Activated naive CD8-positive, alpha-beta T cell treated with anti-CD3 and anti-CD28 coated beads for 36 hours (primary cell): ENCODE data around the gene NOX5. TPM values are rescaled to one million over a fixed set of nuclear protein-coding genes. Genes with fewer than 3 reads are reported as not detected.

Source experiments
- DNase-seq: peaks from one replicate; pipeline ENCODE4 v3.0.0; 2021
- H3K27ac Mint-ChIP-seq: one replicate; pipeline ENCODE4 v1.8.0; 2022; ENCODE audit warnings: mild to moderate bottlenecking, moderate library complexity, mixed read lengths
- H3K27me3 Mint-ChIP-seq: one replicate; pipeline ENCODE4 v1.8.0; 2022; ENCODE audit warnings: mild to moderate bottlenecking, mixed read lengths
- H3K36me3 Mint-ChIP-seq: one replicate; pipeline ENCODE4 v1.8.0; 2021; ENCODE audit warnings: mild to moderate bottlenecking, mixed read lengths
- H3K4me1 Mint-ChIP-seq: one replicate; pipeline ENCODE4 v1.8.0; 2021; ENCODE audit warnings: mixed read lengths
- H3K4me3 Mint-ChIP-seq: one replicate; pipeline ENCODE4 v1.8.0; 2022; ENCODE audit warnings: mild to moderate bottlenecking, moderate library complexity, mixed read lengths
- H3K9me3 Mint-ChIP-seq: one replicate; pipeline ENCODE4 v1.8.0; 2022; ENCODE audit warnings: mixed read lengths
- total RNA-seq, 2 experiments: library from RNA; stranded (reverse); gene quantifications; one replicate each; pipeline ENCODE4 v1.2.3, GENCODE V29; 2021

The NOX5 gene
- total RNA-seq, 2 experiments from 2014 or later, result not detected

DNA sequence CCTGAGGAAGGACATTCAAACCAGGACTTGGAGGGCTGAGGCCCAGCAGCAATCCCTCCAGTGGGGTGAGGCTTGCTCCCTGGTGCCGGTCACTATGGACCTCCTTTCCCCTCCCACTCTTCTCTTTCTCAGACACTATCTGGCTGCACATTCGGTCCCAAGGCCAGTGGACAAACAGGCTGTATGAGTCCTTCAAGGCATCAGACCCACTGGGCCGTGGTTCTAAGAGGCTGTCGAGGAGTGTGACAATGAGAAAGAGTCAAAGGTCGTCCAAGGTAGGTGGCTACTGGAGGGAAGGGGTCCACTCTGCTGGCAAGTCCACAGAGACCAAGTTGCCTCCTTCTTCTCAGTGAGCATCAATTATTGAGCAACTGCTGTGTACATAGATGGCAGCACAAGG is 28.0 kb downstream of the NOX5 start:
- no peak overlapping the region for H3K27ac Mint-ChIP-seq
- DNase-seq, result no peak
- H3K36me3 Mint-ChIP-seq, result no peaks in the 10 kb centered on the region
- no peaks in the 10 kb centered on the region for H3K4me1 Mint-ChIP-seq
- H3K4me3 Mint-ChIP-seq, result no peak overlapping the region
- H3K27me3 Mint-ChIP-seq, result no peaks in the 10 kb centered on the region
- no peaks in the 10 kb centered on the region for H3K9me3 Mint-ChIP-seq

DNA sequence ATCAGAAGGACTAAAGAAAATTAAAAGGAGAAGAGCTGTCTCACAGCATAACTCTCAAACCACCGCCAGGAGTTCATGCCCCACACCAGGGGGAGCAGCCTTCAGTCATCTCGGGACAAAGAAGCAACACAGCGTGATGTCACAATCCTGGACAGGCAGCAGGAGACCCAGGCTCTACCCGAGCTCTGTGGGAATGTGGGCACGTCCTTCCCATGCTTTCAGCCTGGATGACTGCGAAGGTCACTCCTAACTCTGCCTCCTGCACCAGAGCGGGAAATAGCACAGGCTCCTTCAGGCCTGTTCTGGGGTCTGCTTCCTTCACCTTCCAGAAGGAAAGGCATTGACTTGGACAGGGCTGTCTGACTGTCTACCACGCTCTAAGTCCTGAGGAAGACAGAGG is 31.3 kb downstream of the NOX5 start:
- no peaks in the 10 kb centered on the region for H3K36me3 Mint-ChIP-seq

DNA sequence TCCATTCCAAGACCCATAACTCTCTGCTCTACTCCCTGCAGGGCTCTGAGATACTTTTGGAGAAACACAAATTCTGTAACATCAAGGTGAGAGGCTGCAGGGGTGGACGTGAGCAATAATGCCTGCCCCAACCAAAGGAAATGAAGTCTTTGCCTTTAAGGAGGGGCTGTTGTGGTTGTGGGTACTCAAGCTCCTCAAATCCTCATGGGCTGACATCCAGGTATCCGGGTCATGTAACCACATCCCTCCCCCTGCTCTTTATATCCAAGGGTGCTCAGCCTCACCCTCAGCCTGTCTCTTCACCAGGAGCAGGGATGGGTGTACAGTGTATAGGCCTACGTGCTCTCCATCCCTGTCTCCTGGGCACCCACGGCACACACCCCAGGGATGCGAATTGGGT is 32.3 kb downstream of the NOX5 start:
- Mint-ChIP-seq H3K4me1 (no peaks in the 10 kb centered on the region), H3K9me3 (no peaks in the 10 kb centered on the region), H3K27me3 (no peaks in the 10 kb centered on the region), H3K36me3 (no peaks in the 10 kb centered on the region), H3K4me3 (no peak overlapping the region), H3K27ac (no peak overlapping the region)
- DNase-seq, result no peak

More for the DNA sequence above, 31.3 kb downstream of the NOX5 start:
- Mint-ChIP-seq H3K27ac (no peak overlapping the region), H3K9me3 (no peaks in the 10 kb centered on the region), H3K4me3 (no peak overlapping the region), H3K4me1 (no peaks in the 10 kb centered on the region), H3K27me3 (no peaks in the 10 kb centered on the region)
- no peak for DNase-seq

DNA sequence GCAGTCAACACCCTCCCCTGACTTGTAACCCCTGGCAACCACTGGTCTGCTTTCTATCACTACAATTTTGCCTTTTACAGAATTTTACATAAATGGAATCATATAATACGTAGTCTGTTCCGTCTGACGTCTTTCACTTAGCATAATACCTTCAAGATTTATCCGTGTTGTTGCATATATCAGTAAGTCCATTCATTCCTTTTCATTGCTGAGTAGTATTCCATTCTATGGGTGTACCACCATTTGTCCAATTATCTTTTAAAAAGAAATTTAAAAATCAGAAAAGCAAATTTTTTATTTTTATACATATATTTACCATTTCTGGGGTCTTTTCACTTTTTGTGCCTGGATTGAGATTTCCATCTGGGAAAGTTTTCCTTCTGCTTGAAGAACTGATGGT is 35.5 kb downstream of the NOX5 start:
- H3K27ac Mint-ChIP-seq, result no peak overlapping the region
- no peak overlapping the region for H3K4me3 Mint-ChIP-seq
- no peaks in the 10 kb centered on the region for H3K9me3 Mint-ChIP-seq
- no peak for DNase-seq
- H3K36me3 Mint-ChIP-seq, result no peaks in the 10 kb centered on the region
- H3K4me1 Mint-ChIP-seq, result no peaks in the 10 kb centered on the region
- H3K27me3 Mint-ChIP-seq, result peaks cover 6% of the 10 kb centered on the region

DNA sequence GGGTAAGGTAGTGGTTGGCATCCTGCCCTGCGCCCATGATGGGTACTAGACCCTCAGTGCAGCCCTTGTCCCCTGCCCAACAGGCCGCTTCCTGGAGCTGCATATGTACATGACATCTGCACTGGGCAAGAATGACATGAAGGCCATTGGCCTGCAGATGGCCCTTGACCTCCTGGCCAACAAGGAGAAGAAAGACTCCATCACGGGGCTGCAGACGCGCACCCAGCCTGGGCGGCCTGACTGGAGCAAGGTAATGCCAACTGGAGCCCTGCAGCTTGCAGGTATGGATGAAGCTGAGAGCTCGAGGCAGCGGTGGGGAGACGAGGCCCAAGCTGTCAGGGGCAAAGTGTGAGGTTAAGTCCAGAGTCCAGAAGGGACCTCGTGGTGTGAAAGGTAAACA is 40.8 kb downstream of the NOX5 start:
- no peak overlapping the region for H3K4me3 Mint-ChIP-seq
- no peak overlapping the region for H3K27ac Mint-ChIP-seq
- peaks cover 6% of the 10 kb centered on the region for H3K27me3 Mint-ChIP-seq
- no peaks in the 10 kb centered on the region for H3K36me3 Mint-ChIP-seq
- DNase-seq, result no peak
- no peaks in the 10 kb centered on the region for H3K9me3 Mint-ChIP-seq
- H3K4me1 Mint-ChIP-seq, result peaks cover 6% of the 10 kb centered on the region

DNA sequence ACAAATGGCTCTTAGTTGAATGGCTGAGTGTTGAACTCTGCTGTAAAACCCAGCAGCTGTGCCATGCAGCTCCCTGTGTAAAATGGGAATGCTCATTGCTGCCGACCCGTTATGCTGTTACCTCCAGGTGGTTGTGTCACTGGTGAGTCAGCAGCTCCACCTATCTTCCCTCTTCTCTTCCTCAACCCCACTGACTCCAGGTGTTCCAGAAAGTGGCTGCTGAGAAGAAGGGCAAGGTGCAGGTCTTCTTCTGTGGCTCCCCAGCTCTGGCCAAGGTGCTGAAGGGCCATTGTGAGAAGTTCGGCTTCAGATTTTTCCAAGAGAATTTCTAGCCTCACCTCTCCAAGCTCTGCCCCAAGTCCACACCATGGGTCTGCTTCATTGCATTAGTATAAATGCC is 41.9 kb downstream of the NOX5 start:
- H3K27me3 Mint-ChIP-seq, result peaks cover 6% of the 10 kb centered on the region
- DNase-seq, result no peak
- peaks cover 13% of the 10 kb centered on the region for H3K4me1 Mint-ChIP-seq
- H3K4me3 Mint-ChIP-seq, result no peak overlapping the region
- H3K36me3 Mint-ChIP-seq, result no peaks in the 10 kb centered on the region
- no peak overlapping the region for H3K27ac Mint-ChIP-seq
- no peaks in the 10 kb centered on the region for H3K9me3 Mint-ChIP-seq

DNA sequence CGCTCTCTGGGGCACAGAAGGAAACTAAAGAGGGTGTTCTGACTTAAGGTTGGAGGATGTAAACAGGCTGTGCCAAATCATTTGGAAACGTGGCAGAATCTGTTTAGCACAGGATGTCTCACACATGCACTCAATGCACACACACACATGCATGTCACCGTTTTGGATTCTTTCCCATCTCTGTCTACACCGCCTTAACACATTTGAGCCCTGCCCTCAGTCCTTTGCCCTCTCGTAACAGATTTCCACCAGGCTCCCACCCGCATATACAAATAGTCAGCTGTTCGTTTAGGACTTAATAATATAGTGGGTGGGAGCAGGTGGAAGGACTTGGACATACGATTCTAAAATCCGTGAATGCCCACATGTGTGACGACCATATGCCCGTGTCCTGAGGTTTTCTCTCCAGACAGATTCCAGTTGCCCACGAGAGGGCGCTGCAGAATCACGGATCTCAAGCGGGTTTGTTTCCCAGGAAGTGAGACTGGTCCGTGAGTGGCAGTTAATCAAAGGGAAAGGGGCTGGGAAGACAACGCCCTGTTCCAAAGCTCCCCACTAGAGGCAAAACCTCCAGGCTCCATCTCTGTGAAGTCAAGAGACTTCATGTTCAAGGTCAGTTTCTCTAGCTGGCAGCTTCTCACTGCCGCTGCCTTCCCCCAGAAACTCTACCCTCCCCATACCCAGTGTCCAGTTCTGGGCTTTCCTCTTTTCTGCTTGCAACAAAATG is 44.5 kb downstream of the NOX5 start:
- H3K36me3 Mint-ChIP-seq, result no peaks in the 10 kb centered on the region
- H3K27ac Mint-ChIP-seq, result no peak overlapping the region
- H3K4me3 Mint-ChIP-seq, result no peak overlapping the region
- DNase-seq, result peak; percentile 60
- peaks cover 6% of the 10 kb centered on the region for H3K27me3 Mint-ChIP-seq
- no peaks in the 10 kb centered on the region for H3K9me3 Mint-ChIP-seq
- H3K4me1 Mint-ChIP-seq, result peaks cover 17% of the 10 kb centered on the region

DNA sequence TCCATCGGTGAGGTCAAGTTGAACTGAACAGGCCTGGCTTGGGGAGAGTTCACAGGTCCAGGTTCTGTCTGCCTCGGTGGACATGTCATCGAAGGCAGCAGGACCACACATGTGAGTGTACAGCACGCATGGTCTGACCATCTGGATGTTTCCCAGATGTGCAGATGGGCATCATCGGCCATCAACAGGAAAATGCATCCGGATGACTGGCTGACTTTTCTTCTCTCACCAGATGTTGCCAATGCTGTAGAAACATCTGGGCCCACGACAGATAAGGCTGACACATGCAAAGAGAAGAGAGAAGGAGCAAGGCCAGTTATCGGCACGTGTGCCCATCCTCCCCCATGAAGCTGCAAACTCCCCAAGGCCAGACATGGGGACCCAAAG is 45.1 kb downstream of the NOX5 start:
- Mint-ChIP-seq H3K27ac (no peak overlapping the region), H3K27me3 (peaks cover 2% of the 10 kb centered on the region), H3K4me1 (peaks cover 17% of the 10 kb centered on the region), H3K9me3 (no peaks in the 10 kb centered on the region), H3K4me3 (no peak overlapping the region), H3K36me3 (no peaks in the 10 kb centered on the region)
- no peak for DNase-seq

DNA sequence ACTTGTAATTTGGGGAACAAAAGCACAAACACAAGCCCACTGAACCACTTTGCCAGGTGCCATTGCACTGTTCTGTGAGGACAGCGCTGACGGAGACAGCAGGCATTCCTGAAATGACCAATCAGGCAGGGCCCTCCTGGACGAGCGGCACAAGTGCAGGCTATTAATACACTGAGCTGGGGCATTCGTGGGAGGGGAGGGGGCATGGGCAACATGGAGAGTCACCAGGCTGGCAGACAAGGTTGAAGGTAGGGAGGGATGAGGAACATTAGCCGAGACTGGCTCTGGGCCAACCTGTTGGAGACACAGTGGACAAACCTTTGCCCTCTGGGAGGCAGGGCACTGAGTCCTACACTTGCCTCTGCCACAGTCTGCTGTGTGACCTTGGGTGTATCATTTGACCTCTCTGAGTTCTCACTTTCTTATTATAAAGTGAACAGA is 45.6 kb downstream of the NOX5 start:
- DNase-seq, result no peak
- Mint-ChIP-seq H3K27ac (peak overlapping the region; percentile 9), H3K4me1 (peaks cover 17% of the 10 kb centered on the region), H3K36me3 (no peaks in the 10 kb centered on the region), H3K27me3 (no peaks in the 10 kb centered on the region), H3K9me3 (no peaks in the 10 kb centered on the region), H3K4me3 (no peak overlapping the region)

DNA sequence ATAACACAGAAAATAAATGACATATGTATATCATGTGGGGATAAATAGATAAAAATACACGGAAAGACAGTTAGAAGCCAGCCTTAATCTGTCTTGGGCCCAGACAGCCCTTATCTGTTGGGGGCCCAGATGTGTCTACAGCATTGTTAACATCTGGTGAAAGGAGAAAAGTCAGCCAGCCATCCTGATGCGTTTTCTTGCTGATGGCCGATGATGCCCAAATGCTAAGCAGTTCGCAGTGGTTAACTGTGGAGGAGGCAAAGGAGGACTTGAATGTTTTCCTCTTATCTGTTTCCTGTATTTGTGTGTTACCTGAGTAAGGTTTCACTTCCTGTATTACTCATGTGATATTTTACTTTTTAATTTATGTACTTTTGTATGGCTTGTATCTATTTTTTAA is 46.2 kb downstream of the NOX5 start:
- Mint-ChIP-seq H3K4me3 (no peak overlapping the region), H3K27ac (no peak overlapping the region), H3K4me1 (peaks cover 17% of the 10 kb centered on the region), H3K36me3 (no peaks in the 10 kb centered on the region), H3K9me3 (no peaks in the 10 kb centered on the region), H3K27me3 (no peaks in the 10 kb centered on the region)
- peak; percentile 11 for DNase-seq

DNA sequence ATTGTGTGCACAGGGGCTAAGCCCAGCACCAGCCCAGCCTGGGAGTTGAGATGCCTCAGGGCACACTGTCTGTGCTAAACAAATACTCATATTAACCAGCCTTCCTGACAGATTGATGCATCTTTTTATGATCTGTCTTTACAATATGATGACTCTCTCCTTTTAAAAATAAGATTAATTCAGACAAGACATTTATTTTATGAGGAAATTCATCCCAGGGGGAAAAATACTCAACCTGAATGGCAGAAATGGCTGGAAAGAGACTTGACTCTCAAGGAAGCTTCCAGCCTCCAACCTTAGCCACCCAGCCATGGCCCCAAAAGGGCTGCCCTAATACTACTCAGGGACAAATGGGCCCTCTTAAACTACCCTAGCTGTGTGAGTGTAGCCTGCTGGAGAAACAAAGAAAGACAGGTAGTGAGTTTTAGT is 46.9 kb downstream of the NOX5 start:
- no peaks in the 10 kb centered on the region for H3K27me3 Mint-ChIP-seq
- no peak for DNase-seq
- H3K36me3 Mint-ChIP-seq, result no peaks in the 10 kb centered on the region
- no peaks in the 10 kb centered on the region for H3K9me3 Mint-ChIP-seq
- H3K27ac Mint-ChIP-seq, result no peak overlapping the region
- peaks cover 17% of the 10 kb centered on the region for H3K4me1 Mint-ChIP-seq
- H3K4me3 Mint-ChIP-seq, result no peak overlapping the region

DNA sequence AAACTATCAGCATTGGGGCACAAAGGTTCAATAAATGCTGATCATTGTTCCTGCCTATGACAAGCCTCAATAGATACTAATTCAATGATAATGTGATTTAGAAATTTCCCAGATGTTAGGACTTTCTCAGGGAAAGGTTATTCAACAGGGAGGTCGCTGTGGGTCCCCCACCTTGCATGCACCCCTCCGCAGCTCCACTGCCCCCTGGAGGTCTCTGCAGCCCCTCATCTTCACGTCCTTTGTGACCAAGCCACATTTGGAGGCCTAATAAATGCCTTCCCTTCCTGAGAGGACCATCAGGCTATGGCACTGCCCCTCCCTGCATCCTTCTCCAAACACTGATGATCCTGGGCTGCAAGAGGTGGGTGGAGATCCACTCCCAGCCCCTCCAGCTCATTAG is 50.2 kb downstream of the NOX5 start:
- Mint-ChIP-seq H3K4me3 (no peak overlapping the region), H3K9me3 (no peaks in the 10 kb centered on the region), H3K4me1 (peaks cover 11% of the 10 kb centered on the region), H3K36me3 (no peaks in the 10 kb centered on the region), H3K27me3 (peaks cover 5% of the 10 kb centered on the region), H3K27ac (no peak overlapping the region)
- no peak for DNase-seq

DNA sequence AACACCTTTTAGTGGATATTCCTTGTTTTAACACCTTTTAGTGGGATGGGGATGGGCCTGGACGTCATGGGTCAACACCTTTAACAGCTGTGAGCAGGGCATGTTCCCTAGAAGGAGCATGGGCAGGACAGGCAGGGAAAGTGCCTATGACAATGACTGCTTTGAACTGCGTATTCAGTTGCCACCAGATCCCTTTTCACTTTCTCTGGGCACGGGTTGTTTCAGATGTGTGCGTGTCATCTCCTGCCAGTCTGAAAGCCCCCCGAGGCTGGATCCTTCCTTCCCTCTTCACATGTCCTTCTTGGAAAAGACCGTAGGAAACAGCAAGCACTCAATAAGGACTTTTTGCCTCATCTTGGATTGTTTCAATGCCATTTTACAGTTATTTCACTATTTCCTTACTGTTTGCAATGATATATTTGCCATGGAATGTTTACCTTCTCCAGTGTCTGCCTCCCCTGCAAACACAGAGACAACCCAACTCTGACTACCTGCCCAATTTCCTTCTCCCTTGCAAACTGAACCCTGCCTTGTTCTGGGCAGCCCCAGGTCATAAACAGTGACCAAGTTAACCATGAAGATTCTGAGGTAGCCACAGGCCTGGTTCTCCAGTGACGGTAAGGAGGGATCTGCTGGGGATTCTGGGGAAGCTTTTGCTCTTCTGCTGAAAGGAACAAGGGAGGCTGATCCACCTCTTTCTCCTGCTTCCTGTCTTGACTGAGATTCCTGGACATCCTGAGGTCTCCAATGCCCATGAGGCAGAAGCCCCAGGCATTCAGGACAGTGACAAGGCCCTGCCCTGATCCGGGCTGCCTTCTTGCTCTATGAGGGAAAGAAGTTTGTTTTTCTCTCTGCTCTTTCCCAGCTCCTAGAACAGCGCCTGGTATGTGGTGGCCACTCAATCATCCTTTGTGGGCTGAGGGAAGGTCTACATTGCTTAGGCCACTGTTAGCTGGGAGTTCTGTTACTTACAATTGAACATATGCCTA is 51.8 kb downstream of the NOX5 start:
- Mint-ChIP-seq H3K36me3 (no peaks in the 10 kb centered on the region), H3K4me1 (peaks cover 4% of the 10 kb centered on the region), H3K4me3 (no peak overlapping the region), H3K9me3 (peaks cover 3% of the 10 kb centered on the region), H3K27ac (no peak overlapping the region), H3K27me3 (peaks cover 10% of the 10 kb centered on the region)
- no peak for DNase-seq

DNA sequence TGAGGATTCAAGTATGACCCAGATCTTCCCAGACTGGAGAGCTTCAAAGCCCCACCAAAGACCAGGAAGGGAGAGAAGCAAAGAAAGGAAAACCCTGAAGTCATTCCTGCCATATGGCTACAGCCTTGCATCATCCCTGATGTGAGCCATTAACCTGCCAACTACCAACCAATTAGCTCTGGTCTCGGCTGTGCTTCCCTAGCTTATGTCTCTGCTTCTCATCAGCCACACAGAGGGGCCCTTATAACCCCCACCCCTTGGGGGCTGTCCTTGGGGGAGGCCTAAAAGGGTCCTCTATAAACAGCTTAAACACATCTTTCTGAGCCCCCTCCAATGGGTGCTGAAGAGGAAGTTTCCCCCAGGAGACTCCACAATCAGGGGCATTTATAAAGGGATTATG is 52.8 kb downstream of the NOX5 start:
- H3K4me1 Mint-ChIP-seq, result no peaks in the 10 kb centered on the region
- H3K9me3 Mint-ChIP-seq, result peaks cover 3% of the 10 kb centered on the region
- no peak overlapping the region for H3K4me3 Mint-ChIP-seq
- no peak for DNase-seq
- H3K36me3 Mint-ChIP-seq, result no peaks in the 10 kb centered on the region
- H3K27ac Mint-ChIP-seq, result no peak overlapping the region
- peaks cover 19% of the 10 kb centered on the region for H3K27me3 Mint-ChIP-seq

DNA sequence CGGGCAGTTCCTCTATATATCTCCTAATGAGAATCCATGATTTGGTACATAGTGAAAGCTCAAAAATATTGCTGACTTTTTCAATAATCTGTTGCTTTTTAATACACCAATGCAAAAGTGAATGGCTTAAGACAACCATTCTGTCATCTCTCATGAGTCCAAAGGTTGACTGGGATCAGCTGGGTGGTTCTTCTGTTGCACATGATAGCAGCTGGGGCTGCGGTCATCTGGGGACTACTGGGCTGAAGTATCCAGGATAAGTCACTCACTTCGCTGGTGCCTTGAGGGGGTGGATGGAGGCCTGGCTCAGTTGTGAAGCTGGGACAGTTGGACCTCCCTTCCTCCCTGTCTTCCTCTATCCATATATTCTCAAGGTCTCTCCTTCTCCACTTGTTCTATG is 53.7 kb downstream of the NOX5 start:
- no peak overlapping the region for H3K4me3 Mint-ChIP-seq
- no peak overlapping the region for H3K27ac Mint-ChIP-seq
- no peaks in the 10 kb centered on the region for H3K4me1 Mint-ChIP-seq
- no peak for DNase-seq
- H3K36me3 Mint-ChIP-seq, result no peaks in the 10 kb centered on the region
- H3K27me3 Mint-ChIP-seq, result peaks cover 26% of the 10 kb centered on the region
- peaks cover 3% of the 10 kb centered on the region for H3K9me3 Mint-ChIP-seq
